GM21786 (cell line): ENCODE data around the gene PARP9.
A peak's percentile ranks its signal among the peaks of the same experiment; 100 is the strongest.
"Not testable (repeated sequence)": the region's sequence is repeated elsewhere in the genome, so short reads cannot be mapped to it uniquely, and the experiment has no call there.

Source experiments
- ATAC-seq: cut with Tn5 transposase; IDR thresholded peaks from one replicate; pipeline ENCODE4 v1.9.1; 2021; ENCODE audit not compliant: unreplicated experiment

The PARP9 gene

GRCh38 chr3:122523317-122523716, 40.8 kb downstream of the PARP9 start:
- no peak for ATAC-seq

GRCh38 chr3:122520861-122521260, 43.2 kb downstream of the PARP9 start:
- no peak for ATAC-seq

- ATAC-seq = no peak
Measured at GRCh38 chr3:122519693-122520092, 44.4 kb downstream of the PARP9 start.

GRCh38 chr3:122516846-122517360, 47.2 kb downstream of the PARP9 start:
- no peak for ATAC-seq

- ATAC-seq = no peak
Measured at GRCh38 chr3:122515870-122516269, 48.2 kb downstream of the PARP9 start.

- no peak for ATAC-seq
Measured at GRCh38 chr3:122515020-122515468, 49.1 kb downstream of the PARP9 start.

GRCh38 chr3:122514123-122515019, 49.7 kb downstream of the PARP9 start, which contains the start of gene KPNA1:
KPNA1 (minus strand) TSS chr3:122514939; CDS start chr3:122496565, 18,374 bp downstream.
- ATAC-seq = peak; percentile 88

GRCh38 chr3:122513386-122514122, 50.5 kb downstream of the PARP9 start:
- ATAC-seq = no peak

- ATAC-seq = no peak
Measured at GRCh38 chr3:122512284-122512683, 51.8 kb downstream of the PARP9 start.

GRCh38 chr3:122510878-122511535, 53.1 kb downstream of the PARP9 start:
- ATAC-seq = no peak

GRCh38 chr3:122508944-122509343, 55.2 kb downstream of the PARP9 start:
- peak; percentile 59 for ATAC-seq

- ATAC-seq = no peak
Measured at GRCh38 chr3:122508135-122508914, 55.8 kb downstream of the PARP9 start.

GRCh38 chr3:122506450-122506849, 57.6 kb downstream of the PARP9 start:
- no peak for ATAC-seq

- ATAC-seq = no peak
Measured at GRCh38 chr3:122505676-122506075, 58.4 kb downstream of the PARP9 start.

GRCh38 chr3:122502941-122503340, 61.2 kb downstream of the PARP9 start:
- no peak for ATAC-seq

- no peak for ATAC-seq
Measured at GRCh38 chr3:122502139-122502538, 62.0 kb downstream of the PARP9 start.

GRCh38 chr3:122500964-122501363, 63.1 kb downstream of the PARP9 start:
- not testable (repeated sequence) for ATAC-seq

GRCh38 chr3:122498152-122498551, 65.9 kb downstream of the PARP9 start:
- ATAC-seq = no peak

- ATAC-seq = peak; percentile 94
Measured at GRCh38 chr3:122497425-122497824, 66.7 kb downstream of the PARP9 start.

- ATAC-seq = no peak
Measured at GRCh38 chr3:122496508-122496907, 67.6 kb downstream of the PARP9 start.
